Right lobe of liver (tissue), 4 donors: Measurements from ENCODE around the gene AKNA.

Experiments
- CTCF ChIP-seq, 4 donors: fragments of 200-600 bp in 3 of 4; fragments of 450-650 bp in 1 of 4; IDR thresholded peaks; one replicate each; pipeline versions ENCODE4 v1.5.1 to v1.8.0; 2016 to 2022; ENCODE audit warnings: antibody characterized with exemption in 4 of 4, mild to moderate bottlenecking in 2 of 4
- POLR2A ChIP-seq: fragments of 450-650 bp; IDR thresholded peaks from one replicate; pipeline ENCODE4 v1.6.1; 2017; ENCODE audit warnings: antibody characterized with exemption, mild to moderate bottlenecking
- donor health status: DM: no; HTN: no; CAD: no.
- donor health status: DM: no; HTN: no; CAD: no.
- donor health status: DM: no; HTN: yes; CAD: no.

GRCh38 chr9:114330636-114331035 lies 57.1 kb downstream of the AKNA start:
- no peak for TF ChIP-seq CTCF (IDR thresholded peaks at IDR 0.05)
- no peak for TF ChIP-seq POLR2A
